ENCODE results near the gene LDLRAD3.

Gene LDLRAD3

GRCh38 chr11:36110668-36111410 lies 167.0 kb downstream of the LDLRAD3 start:
- DNase-seq: no peak

- DNase-seq: no peak
Observed at GRCh38 chr11:36114095-36114494, 170.2 kb downstream of the LDLRAD3 start.

- no peak for DNase-seq
Observed at GRCh38 chr11:36115378-36115801, 171.5 kb downstream of the LDLRAD3 start.

- DNase-seq: no peak
Observed at GRCh38 chr11:36116161-36116560, 172.3 kb downstream of the LDLRAD3 start.

- DNase-seq: no peak
Observed at GRCh38 chr11:36118084-36118483, 174.2 kb downstream of the LDLRAD3 start.

GRCh38 chr11:36119300-36119699 lies 175.4 kb downstream of the LDLRAD3 start:
- DNase-seq: no peak

- no peak for DNase-seq
Observed at GRCh38 chr11:36121054-36121453, 177.2 kb downstream of the LDLRAD3 start.

GRCh38 chr11:36122671-36123070 lies 178.8 kb downstream of the LDLRAD3 start:
- DNase-seq: no peak

GRCh38 chr11:36123336-36124101 lies 179.7 kb downstream of the LDLRAD3 start:
- no peak for DNase-seq

- DNase-seq: no peak
Observed at GRCh38 chr11:36126678-36127077, 182.8 kb downstream of the LDLRAD3 start.

- DNase-seq: no peak
Observed at GRCh38 chr11:36127550-36127949, 183.7 kb downstream of the LDLRAD3 start.

- no peak for DNase-seq
Observed at GRCh38 chr11:36129955-36130354, 186.1 kb downstream of the LDLRAD3 start.

GRCh38 chr11:36130401-36130800 lies 186.5 kb downstream of the LDLRAD3 start:
- no peak for DNase-seq

GRCh38 chr11:36131721-36132397 lies 188.0 kb downstream of the LDLRAD3 start:
- DNase-seq: no peak

- DNase-seq: no peak
Observed at GRCh38 chr11:36132940-36133339, 189.1 kb downstream of the LDLRAD3 start.

- no peak for DNase-seq
Observed at GRCh38 chr11:36135076-36135475, 191.2 kb downstream of the LDLRAD3 start.

GRCh38 chr11:36139767-36140166 lies 195.9 kb downstream of the LDLRAD3 start:
- no peak for DNase-seq

GRCh38 chr11:36141196-36141953 lies 197.5 kb downstream of the LDLRAD3 start:
- DNase-seq: no peak

GRCh38 chr11:36141956-36142355 lies 198.1 kb downstream of the LDLRAD3 start:
- DNase-seq: no peak

- no peak for DNase-seq
Observed at GRCh38 chr11:36142439-36142838, 198.6 kb downstream of the LDLRAD3 start.

GRCh38 chr11:36142879-36143278 lies 199.0 kb downstream of the LDLRAD3 start:
- no peak for DNase-seq

- no peak for DNase-seq
Observed at GRCh38 chr11:36146437-36146836, 202.6 kb downstream of the LDLRAD3 start.

GRCh38 chr11:36147491-36147890 lies 203.6 kb downstream of the LDLRAD3 start:
- no peak for DNase-seq
